ENCODE measurements around the gene ARRB1.

The ARRB1 gene

DNA sequence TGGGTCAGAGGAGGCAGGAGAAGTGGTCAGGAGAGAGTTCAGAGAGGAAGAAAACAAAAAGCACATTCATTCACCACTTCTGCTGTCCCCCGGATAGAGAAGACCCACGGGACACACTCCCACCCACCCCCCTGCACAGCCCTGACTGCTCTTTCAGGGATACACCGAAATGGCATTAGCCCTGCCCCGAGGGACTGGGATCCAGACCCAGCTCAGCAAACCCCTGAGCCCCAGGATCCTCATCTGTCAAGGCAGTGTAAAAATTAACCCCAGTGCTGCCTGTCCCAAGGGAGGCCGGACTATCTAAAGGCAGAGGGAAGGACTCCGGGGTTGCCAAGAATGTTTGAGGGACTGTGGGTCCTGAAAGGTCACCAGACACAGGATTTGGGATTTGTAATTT lies 79.7 kb downstream of the ARRB1 start:
- DNase-seq, result no peak

DNA sequence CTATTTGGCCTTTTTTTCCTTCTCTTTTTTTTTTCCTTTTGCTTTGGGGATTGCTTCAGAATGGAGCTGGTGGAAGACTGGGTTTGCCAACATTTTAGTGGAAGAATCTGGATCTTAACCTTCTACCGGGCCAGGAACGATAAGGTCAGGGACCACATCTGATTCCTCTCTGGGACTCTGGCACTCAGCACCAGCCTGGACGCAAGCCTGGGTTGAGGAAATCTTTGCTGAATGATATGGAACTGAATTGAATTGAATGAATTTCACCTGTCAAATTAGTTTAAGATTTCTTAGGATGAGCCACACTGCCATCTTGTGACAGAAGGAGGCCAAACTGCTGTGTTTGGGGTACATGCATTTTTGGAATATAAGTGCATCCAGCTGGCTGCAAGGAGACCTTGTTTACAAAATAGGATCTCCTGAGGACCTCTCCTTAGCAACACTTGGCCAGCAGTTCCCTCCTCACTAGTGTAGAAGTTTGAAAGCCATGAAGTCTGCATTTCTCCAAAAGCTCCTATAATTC lies 80.5 kb downstream of the ARRB1 start:
- no peak for DNase-seq

DNA sequence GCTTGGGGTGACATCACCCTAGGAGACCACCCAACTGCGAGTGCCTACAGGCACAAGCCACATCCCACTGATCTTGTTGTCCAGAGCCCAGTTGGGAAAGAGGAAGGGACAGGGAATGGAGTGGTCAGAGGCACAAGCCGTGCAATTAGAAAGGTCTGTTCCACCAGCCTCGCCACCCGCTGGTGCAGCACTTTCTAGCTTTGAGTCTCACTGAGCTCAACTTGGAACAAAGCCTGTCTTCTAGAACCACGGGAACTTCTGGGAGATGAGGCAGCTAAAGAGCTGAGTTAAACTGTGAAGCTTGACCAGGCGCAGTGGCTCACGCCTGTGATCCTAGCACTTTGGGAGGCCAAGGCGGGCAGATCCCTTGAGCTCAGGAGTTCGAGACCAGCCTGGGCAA lies 81.6 kb downstream of the ARRB1 start:
- no peak for DNase-seq

DNA sequence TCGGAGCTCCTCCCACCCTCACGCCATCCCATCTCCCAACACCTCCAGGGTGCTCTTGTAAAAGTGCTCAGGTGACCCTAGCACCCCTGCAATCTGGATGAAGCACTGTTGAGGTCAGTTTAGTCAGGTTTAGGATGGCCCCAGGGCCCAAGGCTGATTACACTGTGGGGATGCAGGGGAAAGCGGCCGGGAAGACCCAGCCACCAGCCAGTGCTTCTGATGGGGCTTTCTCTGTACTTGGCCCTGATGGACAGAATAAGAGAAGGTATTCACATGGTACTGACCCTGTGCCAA lies 82.1 kb downstream of the ARRB1 start:
- DNase-seq, result no peak

DNA sequence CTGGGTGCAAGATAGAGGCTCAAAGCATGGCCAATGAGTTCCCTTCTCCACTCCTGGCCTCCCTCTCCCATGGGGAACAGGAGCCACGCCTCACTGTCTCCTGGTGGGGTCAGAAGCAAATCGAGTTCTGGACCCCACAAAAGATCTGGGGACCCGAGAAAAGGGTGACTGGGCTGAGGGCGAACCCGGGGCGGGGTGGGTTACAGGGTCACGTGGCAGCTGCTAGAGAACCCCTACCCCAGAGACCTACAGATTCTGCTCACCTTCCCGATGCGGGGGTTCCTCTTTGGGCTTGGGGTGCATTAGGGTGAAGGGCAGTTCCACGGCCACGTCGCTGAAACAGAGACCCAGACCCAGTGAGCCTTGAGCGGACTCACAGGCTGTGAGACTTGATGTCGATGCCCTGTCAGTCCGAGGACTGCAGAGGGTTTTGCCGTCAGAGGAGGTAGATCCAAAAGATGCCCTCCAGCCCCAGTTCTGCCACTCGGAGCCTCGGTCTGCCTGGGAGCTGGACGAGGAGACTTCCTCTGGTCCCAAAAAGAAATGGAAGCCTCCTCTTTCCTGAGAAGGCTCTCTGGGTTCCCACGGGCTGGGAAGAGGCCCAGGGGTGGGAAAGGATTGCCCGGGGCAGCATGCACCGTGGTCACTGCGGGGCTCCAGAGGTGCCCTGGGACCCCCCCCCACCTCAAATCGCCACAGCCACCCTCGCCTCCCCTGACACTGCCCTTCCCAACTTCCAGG lies 82.7 kb downstream of the ARRB1 start:
- DNase-seq, result no peak

DNA sequence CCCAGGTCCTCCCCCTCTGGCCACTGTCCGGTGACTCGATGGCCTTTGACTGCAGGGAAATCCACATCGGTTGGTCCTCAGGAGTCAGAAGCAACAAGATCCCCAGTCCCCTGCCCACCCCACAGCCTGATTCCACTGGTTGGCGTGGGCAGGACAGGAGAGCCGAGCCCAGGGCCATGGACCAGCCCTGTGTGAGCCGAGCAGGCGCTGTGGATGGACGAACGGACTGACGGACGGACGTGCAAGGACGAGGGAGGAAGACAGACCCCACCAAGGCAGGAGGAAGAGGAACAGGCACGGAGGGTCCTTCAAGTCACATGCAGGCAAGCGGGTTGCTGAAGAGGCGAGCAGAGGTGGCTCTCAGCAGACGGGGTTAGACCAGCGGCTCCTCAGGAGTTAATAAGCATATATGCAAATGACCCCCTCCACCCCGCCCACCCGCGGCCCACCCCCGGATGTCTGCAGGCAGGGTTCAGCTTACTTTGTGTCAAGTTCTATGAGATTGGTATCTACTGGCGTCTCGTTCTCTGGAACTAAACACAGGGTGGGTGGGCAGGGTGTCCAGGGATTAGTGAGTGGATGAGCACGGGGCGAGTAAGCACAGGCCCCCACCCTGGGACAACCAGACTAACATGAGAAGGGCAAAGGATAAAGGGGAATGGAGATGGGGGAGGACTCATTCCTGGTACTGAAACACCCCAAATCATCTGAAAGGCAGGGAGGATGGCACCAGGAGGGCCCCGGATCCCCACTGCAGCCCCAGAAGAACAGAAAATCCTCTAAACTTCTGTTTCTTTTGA lies 84.1 kb downstream of the ARRB1 start:
- no peak for DNase-seq

DNA sequence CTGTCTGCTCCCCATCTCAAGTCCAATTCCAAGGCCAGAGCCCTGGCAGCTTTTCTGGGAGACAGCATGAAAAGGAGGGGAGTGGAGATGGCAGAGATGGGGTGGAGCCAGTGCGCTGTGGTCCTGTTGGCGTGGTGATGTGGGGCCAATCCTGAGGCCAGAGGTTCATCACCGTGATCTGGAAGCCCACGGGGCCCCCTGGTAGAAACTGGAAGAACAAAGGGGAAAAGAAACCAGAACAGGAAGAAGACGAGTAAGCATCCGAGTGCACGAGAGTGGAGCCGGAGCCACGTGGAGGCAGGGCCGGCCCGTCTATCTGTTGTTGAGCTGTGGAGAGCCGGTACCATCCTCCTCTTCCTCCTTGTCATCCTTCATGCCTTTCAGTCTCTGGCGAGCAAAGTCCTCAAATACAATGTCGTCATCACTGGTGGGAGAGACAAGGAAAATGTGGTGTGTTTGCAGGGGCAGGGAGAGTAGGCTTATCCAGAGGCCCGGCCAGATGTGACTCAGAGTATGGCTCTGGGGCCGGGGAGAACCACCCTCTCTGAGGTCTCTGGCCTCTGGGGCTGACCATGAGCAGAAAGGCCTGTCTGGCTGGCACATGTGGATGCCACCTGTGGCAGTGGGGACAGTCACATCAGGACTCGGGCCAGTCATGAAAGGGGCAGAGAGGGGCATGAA lies 85.5 kb downstream of the ARRB1 start:
- no peak for DNase-seq

DNA sequence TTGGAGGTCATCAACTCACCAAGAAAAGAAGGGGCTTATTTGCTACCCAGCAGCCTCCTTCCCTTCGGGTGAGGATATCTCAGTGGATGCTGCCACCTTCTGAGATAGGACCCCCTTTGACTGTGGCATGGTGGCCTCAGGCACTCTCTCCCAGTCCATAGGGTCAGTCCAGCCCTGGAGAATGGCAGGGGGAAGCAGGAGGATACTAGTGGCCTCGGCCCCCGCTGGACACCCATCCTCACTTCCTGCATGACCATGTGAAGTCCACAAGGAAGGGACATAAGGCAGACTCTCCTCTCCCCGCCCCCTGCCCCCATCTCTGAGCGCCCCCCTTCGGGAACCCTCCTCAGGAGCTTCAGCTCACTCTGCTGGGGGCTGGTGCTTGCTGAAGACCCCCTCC lies 86.5 kb downstream of the ARRB1 start:
- DNase-seq, result no peak

DNA sequence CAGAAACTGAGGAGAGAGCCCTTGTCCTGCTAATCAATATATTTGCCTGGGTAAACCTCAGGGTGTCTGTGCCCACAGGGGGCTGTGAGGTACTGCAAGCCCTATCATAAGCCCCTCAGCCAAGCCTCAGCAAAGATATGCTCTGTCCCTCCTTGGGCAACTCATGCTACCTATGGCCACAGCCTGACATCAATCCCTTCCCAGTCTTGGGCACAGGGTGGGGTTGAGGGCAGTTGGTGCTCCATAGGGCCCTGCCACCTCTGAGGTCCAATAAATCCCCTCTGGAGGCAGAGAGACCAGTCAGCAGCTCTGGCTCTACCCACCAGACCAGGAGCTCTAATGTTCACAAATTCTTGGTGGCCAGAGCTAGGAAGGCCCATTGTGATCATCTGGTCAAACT lies 87.1 kb downstream of the ARRB1 start:
- DNase-seq, result no peak

DNA sequence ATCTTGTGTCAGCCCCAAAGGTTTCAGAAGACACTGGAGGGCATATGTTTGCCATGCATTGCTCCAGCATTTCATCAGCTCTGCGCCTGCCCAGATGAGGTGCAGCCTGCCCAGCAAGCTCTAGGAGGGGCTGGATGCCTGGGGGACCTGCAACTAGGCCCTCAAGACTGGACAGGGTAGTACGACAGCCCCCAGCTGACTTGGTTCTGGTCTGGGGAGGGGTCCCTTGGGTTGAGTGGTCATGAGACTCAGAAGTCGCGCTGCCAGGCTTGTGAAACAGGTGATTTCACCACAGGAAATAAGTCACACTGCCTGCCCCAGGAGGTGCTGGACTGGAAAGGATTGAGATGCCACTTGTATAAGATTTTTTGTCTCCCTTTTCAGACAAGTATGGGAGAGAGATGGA lies 87.5 kb downstream of the ARRB1 start:
- no peak for DNase-seq

DNA sequence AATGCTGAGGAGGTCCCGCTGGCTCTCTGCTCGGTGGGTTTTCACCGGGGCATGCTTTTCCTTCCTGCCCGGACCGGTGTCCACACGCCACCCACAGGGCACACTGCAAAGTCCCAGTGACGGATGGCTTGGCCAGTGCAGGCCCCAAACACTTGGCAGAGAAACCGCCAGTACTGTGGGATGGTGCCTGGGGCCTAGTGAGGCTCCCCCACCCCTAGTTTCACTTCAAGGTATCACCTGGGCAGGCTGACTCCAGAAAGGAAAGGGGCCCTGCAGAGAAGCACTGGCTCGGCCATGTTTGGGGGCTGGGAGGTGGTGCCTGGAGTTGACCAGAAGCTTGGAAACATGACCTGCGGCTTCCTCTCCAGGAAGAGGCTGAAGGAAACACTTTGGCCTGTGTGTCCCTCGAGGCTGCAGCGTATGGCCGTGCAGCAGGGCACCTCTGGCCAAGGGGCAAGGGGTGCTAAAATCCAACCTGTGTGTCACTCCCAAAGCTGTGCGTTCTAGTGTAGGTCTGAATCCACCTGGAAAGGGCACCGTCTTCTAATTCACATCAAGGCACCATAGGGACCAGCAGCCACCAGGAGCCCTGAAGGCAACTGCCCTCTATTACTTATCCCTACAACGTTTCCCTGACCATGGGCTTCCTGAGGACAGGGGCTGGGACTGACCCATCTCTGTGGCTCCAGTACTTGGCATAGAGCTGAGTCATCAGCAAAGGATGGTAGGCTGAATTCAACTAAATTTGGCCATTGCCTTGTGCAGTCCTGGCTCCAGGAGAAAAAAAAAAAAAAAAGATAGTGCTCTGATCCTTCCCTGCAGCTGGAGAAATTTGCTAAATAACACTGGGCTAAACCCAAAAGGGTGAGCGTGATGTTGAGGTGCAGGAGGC lies 88.3 kb downstream of the ARRB1 start:
- DNase-seq, result no peak

DNA sequence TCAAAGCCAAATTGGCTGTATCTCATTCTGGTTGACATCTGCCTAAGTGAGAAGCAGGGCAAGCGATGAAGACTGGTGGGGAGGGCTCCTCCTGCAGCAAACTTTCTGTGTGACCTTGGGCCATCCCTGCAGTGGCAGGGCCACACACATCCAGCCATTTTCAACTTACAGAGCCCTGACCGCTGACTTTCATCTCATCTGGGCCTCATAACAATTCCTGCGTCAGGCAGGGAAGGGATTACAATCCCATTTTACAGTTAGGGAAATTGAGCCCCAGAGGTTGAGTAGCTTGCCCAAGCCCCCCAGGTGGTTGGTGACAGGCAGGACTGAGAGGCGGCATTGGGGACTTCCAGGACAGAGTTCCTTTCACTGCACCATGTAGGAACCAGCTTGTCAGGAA lies 89.0 kb downstream of the ARRB1 start:
- no peak for DNase-seq

DNA sequence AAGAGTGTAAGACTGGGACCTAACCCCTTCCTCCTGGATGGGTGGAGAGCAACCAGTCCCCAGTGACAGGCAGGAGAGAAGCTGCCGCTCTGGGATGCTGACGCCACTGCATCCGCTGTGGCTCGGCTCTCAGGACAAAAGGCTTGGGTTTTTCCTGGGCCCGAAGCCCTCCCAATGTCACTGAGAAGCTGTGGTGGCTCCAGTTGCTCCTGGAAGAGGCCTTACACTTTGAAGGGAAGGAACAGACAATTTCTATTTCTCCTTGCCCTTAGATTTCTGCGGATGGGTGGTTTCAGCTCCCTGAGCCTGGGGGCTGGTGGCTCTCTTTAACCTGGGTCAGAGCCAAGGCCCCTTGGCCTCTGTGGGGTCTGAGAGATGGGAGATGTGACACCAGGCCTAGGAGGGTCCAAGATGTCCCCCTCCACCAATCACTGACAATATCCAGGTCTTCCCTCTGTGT lies 89.5 kb downstream of the ARRB1 start:
- DNase-seq, result no peak

DNA sequence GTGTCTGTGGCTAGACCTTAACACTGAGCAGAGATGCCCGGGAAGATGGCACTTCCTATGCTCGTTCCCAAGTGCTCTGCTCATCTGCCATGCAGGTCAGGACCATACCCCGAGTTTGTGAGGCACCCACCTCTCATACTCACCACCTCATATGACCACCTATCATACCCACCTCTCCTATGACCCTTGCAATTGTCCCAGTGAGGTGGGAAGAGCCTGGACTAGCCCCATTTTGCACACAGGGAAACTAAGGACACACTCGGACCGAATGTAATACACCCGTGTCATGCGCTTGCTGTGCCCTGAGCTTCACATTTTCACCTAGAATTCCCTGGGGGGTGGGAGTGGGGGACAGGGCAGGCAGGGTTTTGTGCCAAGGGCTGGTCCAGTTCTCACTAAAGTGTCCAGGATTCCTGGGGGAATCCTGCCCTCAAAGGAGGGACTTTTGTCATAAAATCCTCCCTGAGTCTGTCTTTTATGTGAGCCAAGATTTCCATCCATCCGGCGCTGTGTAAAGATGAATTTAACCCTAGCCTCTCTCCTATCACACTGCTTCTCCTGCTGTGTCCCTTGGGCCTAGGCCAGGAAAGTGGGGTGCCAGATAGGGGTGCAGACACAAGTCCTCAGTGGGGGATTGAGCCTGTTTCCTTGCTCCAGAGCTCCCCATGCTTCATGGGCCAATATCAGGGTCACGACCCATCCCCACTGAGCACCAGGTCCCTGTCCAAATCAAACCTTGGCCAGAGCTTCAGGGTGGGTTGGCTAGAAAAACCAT lies 90.9 kb downstream of the ARRB1 start:
- no peak for DNase-seq

DNA sequence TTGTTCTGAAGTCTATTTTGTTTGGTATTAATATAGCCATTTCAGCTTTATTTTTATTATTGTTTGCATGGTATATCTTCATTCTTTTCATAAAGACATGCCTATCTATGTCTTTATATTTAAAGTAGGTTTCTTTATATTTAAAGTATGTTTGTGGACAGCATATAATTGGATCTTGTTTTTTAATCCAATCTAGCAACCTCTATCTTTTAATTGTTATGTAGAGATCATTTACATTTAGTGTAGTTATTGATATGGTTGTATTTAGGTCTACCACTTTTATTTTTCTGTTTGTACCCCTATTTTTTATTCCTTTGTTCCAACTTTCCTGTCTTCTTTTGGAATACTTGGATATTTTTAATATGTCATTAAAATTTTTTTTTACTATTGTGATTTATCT lies 97.1 kb downstream of the ARRB1 start:
- DNase-seq, result no peak

DNA sequence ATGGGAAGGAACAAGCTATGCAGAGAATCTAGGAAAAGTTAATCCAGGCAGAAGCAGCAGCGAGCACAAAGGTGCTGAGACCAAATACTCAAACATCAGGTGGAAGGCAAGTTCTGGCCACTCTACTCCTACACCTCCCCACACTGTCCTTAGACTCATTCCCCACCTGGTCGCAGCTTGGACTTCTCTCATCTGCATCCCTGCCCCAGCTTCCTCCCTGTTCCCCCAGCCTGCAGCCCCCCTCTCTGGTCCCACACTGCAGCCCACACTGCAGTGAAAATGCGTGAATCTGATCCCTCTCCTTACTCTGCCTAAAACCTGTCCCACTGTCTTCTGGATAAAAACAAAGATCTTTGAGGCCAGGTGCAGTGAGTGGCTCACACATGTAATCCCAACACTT lies 101.8 kb downstream of the ARRB1 start:
- DNase-seq, result no peak

DNA sequence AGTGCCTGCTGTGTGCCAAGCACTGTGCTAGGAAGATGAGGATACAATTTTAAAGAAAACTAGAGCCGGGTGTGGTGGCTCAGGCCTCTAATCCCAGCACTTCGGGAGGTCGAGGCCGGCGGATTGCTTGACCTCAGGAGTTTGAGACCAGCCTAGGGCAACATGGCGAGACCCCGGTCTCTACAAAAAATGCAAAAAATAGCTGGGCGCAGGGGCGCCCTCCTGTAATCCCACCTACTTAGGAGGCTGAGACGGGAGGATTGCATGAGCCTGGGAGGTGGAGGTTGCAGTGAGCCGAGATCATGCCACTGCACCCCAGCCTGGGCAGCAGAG lies 102.6 kb downstream of the ARRB1 start:
- no peak for DNase-seq

DNA sequence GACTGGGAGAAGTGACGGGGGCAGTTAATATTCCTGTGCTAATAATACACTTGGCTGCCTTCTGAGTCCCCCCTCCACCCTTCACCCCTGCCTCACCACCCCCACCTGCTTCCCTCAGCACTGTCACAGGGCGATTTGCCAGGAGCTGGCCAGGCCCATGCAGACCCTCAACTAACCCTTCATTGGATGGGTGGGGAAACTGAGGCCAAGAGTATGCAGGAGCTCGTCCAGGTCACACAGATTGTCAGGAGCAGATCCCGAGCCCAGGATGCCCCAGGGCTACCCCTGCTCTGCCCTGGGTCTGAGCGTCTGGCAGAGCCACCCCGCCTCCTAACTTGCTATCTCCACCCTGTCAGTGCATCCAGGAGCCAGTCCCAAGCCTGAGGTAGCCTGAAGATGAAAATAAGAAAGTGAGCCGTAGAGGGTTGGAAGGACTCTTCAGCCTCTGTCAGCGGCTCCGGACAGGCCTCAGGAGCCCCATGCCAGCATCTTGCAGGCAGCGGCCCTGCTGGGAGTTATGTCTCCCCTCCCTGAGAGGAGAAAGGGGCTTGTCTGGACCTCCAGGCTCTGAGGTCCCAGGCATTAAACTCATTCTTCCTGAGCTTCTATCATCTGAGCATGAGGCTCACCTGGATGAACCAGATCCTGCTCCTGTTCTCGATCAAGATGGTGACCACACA lies 104.7 kb downstream of the ARRB1 start:
- no peak for DNase-seq

DNA sequence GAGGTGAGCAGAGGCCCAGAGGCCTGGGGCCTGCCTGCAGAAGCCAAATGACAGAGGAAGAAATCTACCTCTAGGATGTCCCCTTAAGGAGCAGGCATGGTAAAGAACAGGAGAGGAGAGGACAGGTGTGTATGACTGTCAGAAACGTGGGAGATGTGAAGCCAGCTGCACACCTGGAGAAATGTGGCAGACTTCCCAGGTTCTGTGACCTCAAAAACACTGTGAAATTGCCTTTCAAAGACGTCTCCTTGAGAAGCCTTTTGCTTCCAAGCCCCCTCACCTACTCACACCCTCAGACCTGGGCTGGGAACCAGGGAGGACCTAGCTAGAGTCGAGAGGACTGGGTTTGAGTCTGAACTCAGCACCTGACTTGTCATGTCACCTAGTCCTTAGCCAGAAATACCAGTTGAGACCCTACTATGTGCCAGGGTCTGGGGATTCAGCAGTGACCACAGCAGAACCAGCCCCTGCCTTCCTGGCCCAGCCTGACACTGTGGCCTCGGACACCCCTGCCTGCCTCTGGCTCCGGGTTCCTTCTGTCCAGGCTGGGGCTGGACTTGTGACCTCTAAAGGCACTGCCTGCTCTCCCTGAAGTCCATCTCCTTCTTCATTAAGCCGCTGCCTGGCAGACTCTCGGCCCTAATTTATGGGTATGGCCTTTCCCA lies 105.3 kb downstream of the ARRB1 start:
- no peak for DNase-seq

DNA sequence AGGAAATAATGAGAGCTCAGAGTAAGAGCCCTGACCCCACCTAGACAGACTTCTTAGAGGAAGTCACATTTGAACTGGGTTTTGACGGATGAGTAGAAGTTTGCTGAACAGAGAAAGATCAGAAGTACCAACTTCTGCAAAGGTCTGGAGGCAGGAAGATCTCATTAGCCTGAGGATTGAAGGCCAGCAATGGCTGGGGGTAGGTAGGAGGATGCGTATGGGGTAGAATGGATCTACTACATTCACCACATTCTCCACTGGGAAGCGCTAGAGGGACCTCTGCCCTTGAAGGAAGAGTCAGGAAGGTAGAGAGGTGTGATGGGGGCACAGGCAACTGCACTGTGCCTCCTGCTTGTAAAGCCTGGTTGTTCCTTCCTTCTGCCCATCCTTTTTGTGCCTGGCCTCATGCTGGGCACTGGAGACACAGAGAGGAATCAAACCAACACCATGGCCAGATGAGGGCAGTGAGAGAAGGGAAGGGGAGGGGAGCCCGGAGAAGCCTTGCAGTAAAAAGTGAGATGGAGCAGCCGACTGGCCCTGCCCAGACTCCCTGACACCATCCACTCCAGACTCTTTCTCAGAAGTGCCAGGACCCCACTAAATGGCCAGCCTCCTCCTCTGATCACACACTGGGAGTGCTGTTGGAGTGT lies 106.0 kb downstream of the ARRB1 start:
- DNase-seq, result no peak
